Right atrium auricular region (tissue), 2 donors: Measurements from ENCODE around the gene RSPO1. TPM values are rescaled to one million over a fixed set of nuclear protein-coding genes. Genes with fewer than 3 reads are reported as not detected.

Experiments
- DNase-seq: peaks from one replicate; pipeline ENCODE4 v3.0.0-alpha.2; 2019; ENCODE audit warnings: low spot score
- H3K27ac ChIP-seq, 2 donors: fragments of 200-600 bp; sonication (generic); 1 replicate in 1 of 2; 2 replicates in 1 of 2; pipeline ENCODE4 v1.5.1; 2016 to 2019
- H3K27me3 ChIP-seq, 2 donors: fragments of 200-600 bp; sonication (generic); one replicate each; pipeline versions ENCODE4 v1.5.1 to v1.6.0; 2017 to 2019
- H3K36me3 ChIP-seq: fragments of 200-600 bp; sonication (generic); one replicate; pipeline ENCODE4 v1.5.1; 2016
- H3K4me1 ChIP-seq, 2 donors: fragments of 200-600 bp; sonication (generic); one replicate each; pipeline versions ENCODE4 v1.5.1 to v1.6.0; 2017 to 2019
- H3K4me3 ChIP-seq, 2 donors: fragments of 200-600 bp; sonication (generic); 1 replicate in 1 of 2; 2 replicates in 1 of 2; pipeline ENCODE4 v1.5.1; 2017 to 2019; ENCODE audit warnings: mild to moderate bottlenecking in 1 of 2, moderate library complexity in 1 of 2
- H3K9me3 ChIP-seq, 2 donors: fragments of 200-600 bp; sonication (generic); one replicate each; pipeline ENCODE4 v1.5.1; 2019
- CTCF ChIP-seq, 2 donors: fragments of 200-600 bp; sonication (generic); IDR thresholded peaks; one replicate each; pipeline ENCODE4 v1.5.1; 2019; ENCODE audit warnings: antibody characterized with exemption in 2 of 2
- total RNA-seq, 2 donors: library from RNA; depleted of rRNA; stranded (reverse); fragments of >200 nt; gene quantifications; one replicate each; pipeline ENCODE4 v1.1.0, GENCODE V29; 2016

Gene RSPO1
- total RNA-seq, 2 donors from 2014 or later, result 6.3 to 9.1 TPM

- no peak overlapping the region for H3K27ac ChIP-seq
- TF ChIP-seq CTCF (IDR thresholded peaks at IDR 0.05), result no peak
- H3K4me3 ChIP-seq, result no peak overlapping the region
- H3K4me1 ChIP-seq, result no peaks in the 10 kb centered on the region
- H3K27me3 ChIP-seq, result no peaks in the 10 kb centered on the region
- no peaks in the 10 kb centered on the region for H3K36me3 ChIP-seq
- H3K9me3 ChIP-seq, result no peaks in the 10 kb centered on the region
- no peak for DNase-seq
These were observed 24.7 kb downstream of the RSPO1 start for GRCh38 chr1:37609994-37610393.

GRCh38 chr1:37609002-37609401 is 25.7 kb downstream of the RSPO1 start:
- no peaks in the 10 kb centered on the region for H3K36me3 ChIP-seq
- no peak for DNase-seq
- no peak overlapping the region for H3K4me3 ChIP-seq
- H3K27ac ChIP-seq, result no peak overlapping the region
- TF ChIP-seq CTCF (IDR thresholded peaks at IDR 0.05), result no peak
- no peaks in the 10 kb centered on the region for H3K9me3 ChIP-seq
- H3K27me3 ChIP-seq, result no peaks in the 10 kb centered on the region
- H3K4me1 ChIP-seq, result no peaks in the 10 kb centered on the region

GRCh38 chr1:37606481-37607263 is 28.0 kb downstream of the RSPO1 start:
- Histone ChIP-seq H3K36me3 (no peaks in the 10 kb centered on the region), H3K4me1 (no peaks in the 10 kb centered on the region), H3K9me3 (no peaks in the 10 kb centered on the region), H3K27ac (no peak overlapping the region), H3K27me3 (no peaks in the 10 kb centered on the region), H3K4me3 (no peak overlapping the region)
- TF ChIP-seq CTCF (IDR thresholded peaks at IDR 0.05), result no peak
- DNase-seq, result no peak

- Histone ChIP-seq H3K36me3 (no peaks in the 10 kb centered on the region), H3K4me1 (no peaks in the 10 kb centered on the region), H3K27me3 (no peaks in the 10 kb centered on the region), H3K27ac (no peak overlapping the region), H3K4me3 (no peak overlapping the region), H3K9me3 (no peaks in the 10 kb centered on the region)
- no peak for TF ChIP-seq CTCF (IDR thresholded peaks at IDR 0.05)
- DNase-seq, result no peak
These were observed 28.8 kb downstream of the RSPO1 start for GRCh38 chr1:37605806-37606474.

- no peak for TF ChIP-seq CTCF (IDR thresholded peaks at IDR 0.05)
- H3K36me3 ChIP-seq, result no peaks in the 10 kb centered on the region
- no peak overlapping the region for H3K27ac ChIP-seq
- H3K4me3 ChIP-seq, result no peak overlapping the region
- no peaks in the 10 kb centered on the region for H3K27me3 ChIP-seq
- H3K4me1 ChIP-seq, result no peaks in the 10 kb centered on the region
- DNase-seq, result no peak
- no peaks in the 10 kb centered on the region for H3K9me3 ChIP-seq
These were observed 29.5 kb downstream of the RSPO1 start for GRCh38 chr1:37605061-37605650.
